Measurements from ENCODE around the gene KIAA1586.

DNA sequence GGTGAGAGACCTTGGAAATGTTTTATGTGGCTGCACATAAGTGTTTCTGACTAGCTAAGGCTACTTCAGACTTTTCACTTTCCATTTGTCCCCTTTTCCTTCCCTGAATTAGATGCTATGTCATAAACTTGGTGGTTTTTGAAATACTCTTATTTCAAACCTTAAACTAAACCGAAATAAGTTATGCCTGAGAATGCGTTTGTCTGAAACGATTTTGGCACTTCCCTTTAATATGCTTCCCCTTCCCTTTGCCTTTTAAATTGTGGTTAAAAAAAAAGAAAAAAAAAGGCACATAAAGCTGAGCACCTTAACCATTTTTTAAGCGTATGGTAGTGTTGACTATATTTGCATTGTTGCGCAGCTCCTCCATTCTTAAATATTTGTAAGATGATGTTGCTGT, 57.8 kb downstream of the KIAA1586 start:
- TF ChIP-seq CTCF (IDR thresholded peaks at IDR 0.05): no peak
- TF ChIP-seq POLR2A (IDR thresholded peaks at IDR 0.05): no peak

Measured in body of pancreas (tissue), 4 donors.